GM21367 (cell line): Measurements from ENCODE around the gene CNTN4.

Experiments used
- ATAC-seq: cut with Tn5 transposase; IDR thresholded peaks from one replicate; pipeline ENCODE4 v1.9.1; 2021; ENCODE audit not compliant: unreplicated experiment

The CNTN4 gene

GRCh38 chr3:2568929-2569328 lies 470.3 kb downstream of the CNTN4 start:
- no peak for ATAC-seq

DNA sequence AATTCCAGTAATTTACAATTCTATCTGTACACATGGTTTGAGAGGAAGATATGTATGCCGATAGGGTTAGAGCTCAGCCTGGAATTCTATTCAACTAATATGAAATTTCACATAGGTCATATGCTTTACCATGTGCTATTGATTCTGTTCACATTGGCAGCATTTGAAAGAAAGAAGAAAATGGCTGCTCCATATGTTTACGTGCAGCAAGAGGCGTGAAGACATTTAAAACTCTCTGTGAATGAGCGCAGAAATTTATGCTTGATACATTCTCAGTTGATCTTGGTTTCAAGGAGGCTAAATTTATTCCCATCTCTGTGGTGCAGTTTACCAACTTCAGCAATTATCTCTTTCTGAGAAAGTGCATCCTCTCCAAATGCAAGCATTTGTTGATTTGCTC lies 478.9 kb downstream of the CNTN4 start:
- no peak for ATAC-seq

DNA sequence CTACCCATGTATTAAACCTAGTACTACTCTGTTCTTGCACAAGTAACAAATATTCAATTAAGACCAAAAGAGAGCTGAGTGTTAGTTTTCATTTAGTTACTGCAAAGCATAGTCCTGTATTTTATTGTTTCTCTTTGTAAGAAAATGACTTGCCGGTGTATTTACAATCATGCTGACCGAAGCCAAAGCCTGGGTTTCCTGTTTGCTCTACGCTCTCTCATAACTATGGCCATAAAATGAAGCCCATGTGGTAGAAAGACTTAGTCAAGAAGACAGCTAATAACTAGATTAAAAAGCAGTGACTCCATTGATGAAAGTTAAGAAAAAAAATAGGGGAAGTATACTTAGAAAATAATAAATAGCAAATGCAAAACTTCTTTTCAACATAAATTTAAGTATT lies 479.9 kb downstream of the CNTN4 start:
- ATAC-seq, result no peak

- no peak for ATAC-seq
Measured at GRCh38 chr3:2579206-2579605, 480.5 kb downstream of the CNTN4 start.

DNA sequence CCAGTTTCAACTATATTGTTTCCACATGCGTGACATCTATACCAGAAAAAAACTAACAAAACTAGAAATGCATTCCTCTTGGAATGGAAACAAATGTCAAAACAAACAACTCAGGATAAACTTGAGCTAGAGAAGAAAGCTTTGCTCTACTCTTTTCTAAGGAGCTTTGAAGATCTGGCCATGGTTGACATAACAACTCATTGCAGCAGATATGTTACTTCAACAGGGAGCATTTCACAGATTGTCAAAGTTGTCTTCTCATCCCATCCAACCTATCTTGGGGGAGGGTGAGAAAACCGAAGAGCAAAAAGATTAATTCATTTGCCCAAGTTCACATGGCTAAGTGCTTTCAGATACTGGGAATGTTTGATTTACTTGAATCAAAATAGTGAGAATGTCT lies 484.4 kb downstream of the CNTN4 start:
- no peak for ATAC-seq

DNA sequence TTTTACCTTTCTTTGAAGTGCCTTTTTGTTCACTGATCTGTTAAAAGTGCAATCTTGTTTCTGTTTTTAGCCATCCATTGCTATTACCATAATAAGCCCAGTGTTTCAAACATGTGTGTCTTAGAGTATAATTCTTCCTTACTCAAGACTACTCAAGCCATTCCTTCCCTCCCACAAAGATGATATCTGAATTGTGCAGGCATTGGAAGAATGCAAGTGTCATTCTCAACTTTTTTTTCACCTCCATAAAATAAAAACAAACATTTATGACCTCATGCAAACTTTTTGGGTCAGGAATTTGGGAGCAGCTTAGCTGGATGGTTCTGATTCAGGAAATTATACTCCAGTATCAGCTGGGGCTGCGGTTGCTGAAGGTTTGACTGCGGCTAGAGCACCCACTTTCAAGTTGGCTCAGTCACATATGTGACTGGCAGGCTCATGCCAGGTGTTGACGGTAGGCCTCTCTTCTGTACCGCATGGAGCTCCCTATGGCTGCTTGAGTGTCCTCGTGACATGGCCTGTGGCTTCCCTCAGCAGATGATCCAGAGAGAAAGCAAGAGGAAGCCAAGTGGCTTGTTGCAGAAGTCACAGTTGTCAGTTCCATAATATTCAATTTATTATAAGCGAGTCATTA lies 490.8 kb downstream of the CNTN4 start:
- no peak for ATAC-seq

GRCh38 chr3:2595486-2595885 lies 496.8 kb downstream of the CNTN4 start:
- ATAC-seq, result no peak

- no peak for ATAC-seq
Measured at GRCh38 chr3:2597615-2598014, 498.9 kb downstream of the CNTN4 start.

DNA sequence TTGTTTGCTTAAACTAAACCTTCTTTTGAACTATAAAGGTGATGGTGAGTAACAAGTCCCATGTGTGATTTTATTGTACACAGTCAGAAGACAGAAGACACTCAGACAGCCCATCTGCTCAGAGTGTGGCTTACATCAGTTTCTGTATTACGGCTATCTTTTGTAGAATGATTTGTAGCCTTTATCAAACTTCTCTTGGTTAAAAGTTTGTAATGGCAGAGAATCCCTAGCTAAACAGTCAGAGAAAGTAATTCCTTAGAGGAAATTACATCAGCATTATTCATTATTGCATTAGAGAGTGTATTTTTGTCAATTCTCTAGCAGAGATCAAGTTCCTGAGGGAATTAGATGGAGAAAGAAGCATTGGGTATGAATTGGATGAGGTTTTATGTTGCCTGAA lies 500.8 kb downstream of the CNTN4 start:
- ATAC-seq, result no peak

GRCh38 chr3:2603692-2604289 lies 505.1 kb downstream of the CNTN4 start:
- no peak for ATAC-seq

GRCh38 chr3:2614578-2614977 lies 515.9 kb downstream of the CNTN4 start:
- ATAC-seq, result no peak

DNA sequence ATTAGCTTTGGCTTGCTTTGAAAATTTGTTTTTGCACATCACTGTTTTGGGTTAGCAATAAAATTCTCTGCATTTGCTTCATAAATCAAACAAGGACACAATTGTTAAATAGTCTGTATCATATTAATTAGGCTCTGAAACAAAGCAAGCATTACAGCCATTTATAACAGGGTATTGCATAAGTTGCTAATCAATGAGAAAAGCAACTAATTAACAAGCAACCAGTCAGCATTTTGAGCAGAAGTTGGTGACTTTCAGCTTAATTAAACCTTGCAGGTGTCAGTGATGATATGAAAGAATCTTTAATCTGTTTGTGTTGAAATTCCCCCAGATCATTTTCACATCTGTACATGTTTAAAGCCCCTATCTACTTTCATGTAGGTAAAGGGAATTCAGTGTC lies 516.4 kb downstream of the CNTN4 start:
- ATAC-seq, result no peak

DNA sequence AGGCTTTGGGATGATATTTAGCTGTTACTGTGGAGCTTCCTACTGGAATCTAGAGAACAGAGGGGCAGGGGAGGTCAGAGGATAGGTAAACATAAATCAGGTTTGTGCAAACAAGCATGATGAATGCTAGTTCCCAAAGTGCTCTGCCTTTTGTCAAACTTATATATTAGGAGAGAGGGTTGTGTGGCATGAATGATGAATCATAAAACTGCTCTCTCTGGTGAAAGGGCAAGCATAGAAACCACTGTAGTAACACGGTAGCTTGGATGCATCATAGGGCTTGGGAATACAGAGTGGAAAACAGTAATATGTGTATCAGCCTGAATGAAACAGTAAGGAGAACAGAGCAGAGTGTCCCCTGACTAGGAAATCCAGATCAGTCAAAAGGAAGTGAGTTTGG lies 524.8 kb downstream of the CNTN4 start:
- no peak for ATAC-seq

DNA sequence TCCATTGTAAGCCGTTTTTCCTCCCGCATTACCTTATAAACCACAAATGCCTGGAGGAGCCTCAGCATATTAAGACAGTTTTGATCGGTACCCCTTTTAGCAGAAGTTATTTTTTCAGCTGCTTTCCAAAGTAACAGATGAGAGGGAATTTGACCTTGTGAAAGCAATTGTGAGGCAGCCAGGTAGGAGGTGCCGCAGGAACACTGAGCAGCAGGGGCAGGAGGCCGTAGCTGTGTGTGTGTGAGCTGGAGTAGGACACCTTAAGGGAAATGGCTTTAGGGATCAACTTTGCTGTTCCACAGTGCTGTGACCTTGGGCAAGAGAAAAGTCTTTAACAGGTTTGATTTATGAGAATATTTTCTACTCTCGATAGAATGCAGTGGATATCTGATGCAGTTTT lies 529.5 kb downstream of the CNTN4 start:
- ATAC-seq, result no peak

- no peak for ATAC-seq
Measured at GRCh38 chr3:2635511-2635910, 536.8 kb downstream of the CNTN4 start.

- ATAC-seq, result no peak
Measured at GRCh38 chr3:2643606-2644005, 544.9 kb downstream of the CNTN4 start.

DNA sequence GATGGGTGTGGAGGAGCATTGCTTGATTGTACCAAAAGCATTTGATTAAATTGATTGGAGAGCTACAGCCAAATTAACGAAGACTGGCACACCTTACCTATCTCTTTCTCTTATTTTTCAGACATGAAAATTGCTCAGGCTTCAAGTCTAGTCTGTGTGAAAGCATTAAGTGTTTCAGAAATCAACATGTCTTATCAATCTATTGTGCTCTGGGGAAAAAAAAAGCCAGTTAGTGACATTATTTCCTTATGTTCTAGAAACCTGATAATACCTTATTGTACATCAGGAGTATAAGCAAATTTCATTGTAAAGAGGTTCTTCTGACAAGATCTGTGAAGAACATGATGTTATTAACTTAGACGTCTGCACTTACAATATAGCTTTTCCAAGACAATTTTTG lies 546.3 kb downstream of the CNTN4 start:
- no peak for ATAC-seq

GRCh38 chr3:2650746-2651145 lies 552.1 kb downstream of the CNTN4 start:
- ATAC-seq, result no peak

GRCh38 chr3:2652386-2652785 lies 553.7 kb downstream of the CNTN4 start:
- ATAC-seq, result no peak

- no peak for ATAC-seq
Measured at GRCh38 chr3:2653706-2654105, 555.0 kb downstream of the CNTN4 start.

DNA sequence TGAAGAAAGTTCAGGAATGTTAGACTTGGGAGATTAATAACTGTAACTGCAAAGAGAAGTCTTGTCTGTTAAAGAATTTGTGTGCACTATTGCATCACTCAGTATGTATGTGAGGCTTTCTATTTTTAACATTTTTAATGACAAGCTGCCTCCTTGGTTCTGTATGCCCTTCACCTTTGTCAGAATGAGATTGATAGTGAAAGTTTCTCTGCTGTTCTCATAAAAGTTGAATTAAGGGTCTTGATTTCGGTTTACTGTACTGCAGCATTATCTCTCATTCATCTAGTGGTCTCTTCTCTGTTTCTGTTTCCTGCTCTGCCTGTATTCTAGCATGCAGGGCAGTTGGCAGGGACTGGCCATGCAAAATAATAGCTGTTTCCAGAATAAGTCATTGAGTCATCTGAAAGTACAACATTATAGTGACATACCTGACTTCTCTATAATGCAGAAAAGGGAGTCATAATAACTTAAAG lies 556.6 kb downstream of the CNTN4 start:
- ATAC-seq, result no peak

DNA sequence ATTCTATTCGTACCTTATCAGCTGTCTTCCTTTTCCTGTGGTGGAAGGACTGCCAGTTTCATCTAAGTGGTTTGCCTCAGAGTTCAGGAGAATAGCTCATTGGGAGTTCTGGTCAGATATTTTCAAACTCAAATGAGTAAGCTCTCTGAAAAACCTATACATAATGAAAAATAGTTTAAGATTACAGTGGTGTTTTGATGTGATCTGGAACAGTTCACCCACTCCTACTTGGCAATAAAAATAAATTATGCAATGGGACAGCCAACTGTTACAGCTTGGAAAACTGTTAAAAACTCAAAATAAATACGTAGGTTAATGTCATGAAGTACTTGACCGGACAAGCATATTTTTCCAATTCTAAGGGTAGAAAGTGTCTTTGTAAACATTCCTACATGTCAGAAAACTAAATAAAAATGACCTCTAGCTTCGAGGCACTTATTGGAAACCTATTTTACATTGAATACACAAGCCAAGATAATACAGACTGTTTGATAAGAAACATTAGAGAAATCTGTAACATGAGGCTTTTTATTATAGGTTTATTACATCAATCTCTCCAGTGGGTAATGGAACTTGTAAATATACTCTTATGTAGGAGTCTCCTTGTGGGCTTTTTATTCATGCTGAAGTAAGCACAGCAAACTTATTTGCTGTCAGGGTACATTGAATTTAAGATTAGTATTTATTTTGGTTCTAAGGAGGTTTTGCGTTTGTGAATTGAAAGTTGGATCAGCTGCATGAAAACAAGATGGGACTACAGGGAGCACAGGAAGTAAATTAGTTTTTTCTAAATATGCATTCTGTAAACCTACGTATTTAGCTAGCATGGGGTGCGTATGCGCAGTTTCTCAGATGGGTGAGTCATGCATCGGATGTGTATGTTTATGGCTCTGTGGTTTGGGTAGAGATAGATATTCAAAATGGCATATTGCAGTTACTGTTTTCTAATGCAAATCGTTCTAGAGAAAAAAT lies 558.4 kb downstream of the CNTN4 start:
- ATAC-seq, result no peak
